Hepatocyte (in vitro differentiated cells): ENCODE results near the gene UMAD1. TPM values are rescaled to one million over a fixed set of nuclear protein-coding genes. Genes with fewer than 3 reads are reported as not detected.

Experiments used
- DNase-seq: peaks from one replicate; pipeline ENCODE4 v3.0.0-alpha.2; 2016; ENCODE audit warnings: low spot score
- H2AFZ ChIP-seq: fragments of 200-600 bp; sonication (generic); 2 replicates; pipeline ENCODE4 v1.6.0; 2016; ENCODE audit warnings: antibody characterized with exemption, mild to moderate bottlenecking
- H3K27ac ChIP-seq: fragments of 200-600 bp; sonication (generic); 2 replicates; pipeline ENCODE4 v1.5.1; 2016; ENCODE audit warnings: mild to moderate bottlenecking
- H3K27me3 ChIP-seq: fragments of 200-600 bp; sonication (generic); 2 replicates; pipeline ENCODE4 v1.6.1; 2016
- H3K36me3 ChIP-seq: fragments of 200-600 bp; sonication (generic); replicated peaks from 2 replicates; pipeline ENCODE4 v1.5.1; 2016; ENCODE audit warnings: low read depth; ENCODE audit not compliant: insufficient read depth
- H3K4me1 ChIP-seq: fragments of 200-600 bp; sonication (generic); 2 replicates; pipeline ENCODE4 v1.5.1; 2016; ENCODE audit warnings: mild to moderate bottlenecking, moderate library complexity; ENCODE audit not compliant: insufficient read depth
- H3K4me2 ChIP-seq: fragments of 200-600 bp; sonication (generic); 2 replicates; pipeline ENCODE4 v1.6.0; 2016
- H3K4me3 ChIP-seq: fragments of 200-600 bp; sonication (generic); 2 replicates; pipeline ENCODE4 v1.5.1; 2016; ENCODE audit warnings: mild to moderate bottlenecking
- H3K79me2 ChIP-seq: fragments of 200-600 bp; sonication (generic); 2 replicates; pipeline ENCODE4 v1.6.0; 2017; ENCODE audit warnings: mild to moderate bottlenecking
- H3K9me2 ChIP-seq: fragments of 200-600 bp; sonication (generic); replicated peaks from 2 replicates; pipeline ENCODE4 v1.6.0; 2017; ENCODE audit warnings: mild to moderate bottlenecking; ENCODE audit not compliant: insufficient read depth
- H3K9me3 ChIP-seq: fragments of 200-600 bp; sonication (generic); 2 replicates; pipeline ENCODE4 v1.5.1; 2016; ENCODE audit warnings: low read depth, mild to moderate bottlenecking
- H4K20me1 ChIP-seq: fragments of 200-600 bp; sonication (generic); 2 replicates; pipeline ENCODE4 v1.6.0; 2016; ENCODE audit warnings: mild to moderate bottlenecking; ENCODE audit not compliant: insufficient read depth, poor library complexity, severe bottlenecking
- EZH2 ChIP-seq: fragments of 200-600 bp; sonication (generic); IDR thresholded peaks from 2 replicates; pipeline ENCODE4 v1.6.1; 2016; ENCODE audit warnings: antibody characterized with exemption, mild to moderate bottlenecking, borderline replicate concordance
- EZH2phosphoT487 ChIP-seq: fragments of 200-600 bp; sonication (generic); IDR thresholded peaks from one replicate; pipeline ENCODE4 v1.6.1; 2018; ENCODE audit warnings: antibody characterized with exemption, mild to moderate bottlenecking, low read depth, moderate library complexity; ENCODE audit not compliant: unreplicated experiment, severe bottlenecking
- WGBS: methylation state at CpG from one replicate; pipeline ENCODE4 v1.1.6; 2016; ENCODE audit warnings: low lambda C conversion rate; ENCODE audit errors: missing lambda C conversion rate; 5-methylcytosine and 5-hydroxymethylcytosine counted together
- polyA plus RNA-seq: library from polyadenylated mRNA; unstranded; fragments of >200 nt; fragmentation: Nextera tagmentation; extraction: Ambion mirVana; gene quantifications from 2 replicates; pipeline ENCODE4 v1.2.1, GENCODE V29; 2016
- total RNA-seq: library from RNA; depleted of rRNA; stranded (reverse); fragments of >200 nt; gene quantifications from 2 replicates; pipeline ENCODE4 v1.2.3, GENCODE V29; 2014
- TF ChIP-seq, protein P1 (sequence below): fragments of 200-600 bp; sonication (generic); IDR thresholded peaks from 2 replicates; pipeline ENCODE4 v1.5.1; 2016; ENCODE audit warnings: antibody characterized with exemption, mild to moderate bottlenecking; ENCODE audit not compliant: poor library complexity

Gene UMAD1
- total and polyA plus RNA-seq, 2 experiments from 2014 or later = 15.7 to 29.0 TPM

DNA sequence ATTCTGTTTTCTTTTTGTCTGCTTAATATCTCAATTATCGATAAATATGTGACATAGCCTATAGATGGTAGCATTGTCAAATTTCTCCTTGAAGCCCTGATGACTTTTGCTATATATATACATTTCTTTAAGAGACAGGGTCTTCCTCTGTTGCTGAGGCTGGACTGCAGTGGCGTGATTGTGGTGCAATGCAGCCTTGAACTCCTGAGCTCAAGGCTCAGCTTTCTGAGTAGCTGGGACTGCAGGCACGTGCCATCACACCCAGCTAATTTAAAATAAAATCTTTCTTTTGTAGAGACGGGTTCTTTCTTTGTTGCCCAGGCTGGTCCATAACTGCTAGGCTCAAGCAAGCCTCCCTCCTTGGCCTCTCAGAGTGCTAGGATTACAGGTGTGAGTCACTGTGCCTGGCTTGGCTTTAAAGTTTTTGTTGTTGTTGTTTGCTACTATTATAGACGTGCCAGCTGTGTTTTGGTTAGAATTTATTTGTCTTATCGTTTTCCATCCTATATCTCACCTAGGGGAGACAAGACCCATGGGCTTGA lies 7.0 kb downstream of the UMAD1 start:
- H4K20me1 ChIP-seq = no peaks in the 10 kb centered on the region
- 76% methylated on average over 6 of the region's 6 CpGs for WGBS
- no peak overlapping the region for H2AFZ ChIP-seq
- no peaks in the 10 kb centered on the region for H3K9me3 ChIP-seq
- no peak overlapping the region for H3K4me3 ChIP-seq
- no peak overlapping the region for H3K27ac ChIP-seq
- TF ChIP-seq EZH2phosphoT487 = no peak
- no peak for TF ChIP-seq EZH2
- TF ChIP-seq, protein P1, sequence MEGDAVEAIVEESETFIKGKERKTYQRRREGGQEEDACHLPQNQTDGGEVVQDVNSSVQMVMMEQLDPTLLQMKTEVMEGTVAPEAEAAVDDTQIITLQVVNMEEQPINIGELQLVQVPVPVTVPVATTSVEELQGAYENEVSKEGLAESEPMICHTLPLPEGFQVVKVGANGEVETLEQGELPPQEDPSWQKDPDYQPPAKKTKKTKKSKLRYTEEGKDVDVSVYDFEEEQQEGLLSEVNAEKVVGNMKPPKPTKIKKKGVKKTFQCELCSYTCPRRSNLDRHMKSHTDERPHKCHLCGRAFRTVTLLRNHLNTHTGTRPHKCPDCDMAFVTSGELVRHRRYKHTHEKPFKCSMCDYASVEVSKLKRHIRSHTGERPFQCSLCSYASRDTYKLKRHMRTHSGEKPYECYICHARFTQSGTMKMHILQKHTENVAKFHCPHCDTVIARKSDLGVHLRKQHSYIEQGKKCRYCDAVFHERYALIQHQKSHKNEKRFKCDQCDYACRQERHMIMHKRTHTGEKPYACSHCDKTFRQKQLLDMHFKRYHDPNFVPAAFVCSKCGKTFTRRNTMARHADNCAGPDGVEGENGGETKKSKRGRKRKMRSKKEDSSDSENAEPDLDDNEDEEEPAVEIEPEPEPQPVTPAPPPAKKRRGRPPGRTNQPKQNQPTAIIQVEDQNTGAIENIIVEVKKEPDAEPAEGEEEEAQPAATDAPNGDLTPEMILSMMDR = no peak
- no peak for DNase-seq
- H3K27me3 ChIP-seq = no peaks in the 10 kb centered on the region
- H3K4me1 ChIP-seq = no peaks in the 10 kb centered on the region
- H3K36me3 ChIP-seq = no peaks in the 10 kb centered on the region
- H3K9me2 ChIP-seq = no peaks in the 10 kb centered on the region
- no peak overlapping the region for H3K4me2 ChIP-seq
- peaks cover 80% of the 10 kb centered on the region for H3K79me2 ChIP-seq

DNA sequence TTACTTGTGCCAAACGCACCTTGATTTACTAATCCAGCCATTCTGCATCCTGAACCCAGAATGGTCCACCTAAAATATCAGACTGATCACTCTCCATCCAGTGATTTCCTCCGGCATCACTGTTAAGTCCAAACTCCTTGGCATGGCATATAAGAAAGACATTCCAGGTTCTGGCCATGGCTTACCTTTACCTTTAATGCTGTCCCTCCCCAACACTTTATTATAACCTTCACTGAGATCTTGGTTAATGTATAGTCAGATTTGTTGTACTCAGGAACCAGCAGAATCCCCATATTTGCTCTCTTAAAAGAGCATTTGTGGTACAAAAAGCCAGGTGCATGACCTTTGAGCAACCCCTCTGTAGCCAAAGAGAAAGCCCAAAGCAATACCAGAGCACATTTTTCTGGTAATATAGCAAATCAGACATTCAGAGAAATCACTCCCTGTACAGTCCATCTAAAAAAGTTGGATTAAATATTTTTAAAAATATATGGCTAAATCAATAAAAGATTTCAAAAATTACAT lies 10.2 kb downstream of the UMAD1 start:
- DNase-seq = no peak
- H3K27me3 ChIP-seq = no peaks in the 10 kb centered on the region
- no peak overlapping the region for H3K4me2 ChIP-seq
- H2AFZ ChIP-seq = no peak overlapping the region
- no peaks in the 10 kb centered on the region for H3K9me3 ChIP-seq
- no peak for TF ChIP-seq EZH2phosphoT487
- TF ChIP-seq, protein P1 = no peak
- TF ChIP-seq EZH2 = no peak
- peaks cover 79% of the 10 kb centered on the region for H3K79me2 ChIP-seq
- H3K4me3 ChIP-seq = no peak overlapping the region
- H3K4me1 ChIP-seq = no peaks in the 10 kb centered on the region
- no peaks in the 10 kb centered on the region for H3K9me2 ChIP-seq
- H3K36me3 ChIP-seq = no peaks in the 10 kb centered on the region
- 84% methylated on average over 2 of the region's 2 CpGs for WGBS
- H3K27ac ChIP-seq = no peak overlapping the region
- H4K20me1 ChIP-seq = no peaks in the 10 kb centered on the region

DNA sequence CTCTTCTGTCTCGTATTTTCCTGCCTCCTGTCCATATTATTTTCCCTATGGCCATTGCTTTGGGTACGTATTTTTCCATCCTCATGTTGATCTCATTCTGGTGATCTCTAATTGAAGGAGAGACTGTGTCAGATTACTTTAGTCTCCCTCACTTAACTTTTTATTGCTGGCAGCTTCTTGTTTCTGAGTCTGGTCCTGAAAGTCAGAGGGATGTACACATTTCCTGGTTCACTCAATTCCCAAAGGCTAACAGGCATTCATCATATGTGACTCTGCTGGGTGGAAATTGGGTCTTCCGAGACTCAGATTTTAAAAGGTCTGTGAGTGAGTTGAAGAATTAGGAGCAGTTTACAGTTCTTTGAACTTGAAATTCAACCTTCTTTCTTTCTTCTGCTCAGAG lies 10.9 kb downstream of the UMAD1 start:
- H3K4me1 ChIP-seq = no peaks in the 10 kb centered on the region
- H4K20me1 ChIP-seq = no peaks in the 10 kb centered on the region
- H2AFZ ChIP-seq = no peak overlapping the region
- no peak overlapping the region for H3K4me3 ChIP-seq
- peaks cover 79% of the 10 kb centered on the region for H3K79me2 ChIP-seq
- no peaks in the 10 kb centered on the region for H3K9me2 ChIP-seq
- DNase-seq = no peak
- no peak for TF ChIP-seq EZH2phosphoT487
- TF ChIP-seq, protein P1 = no peak
- TF ChIP-seq EZH2 = no peak
- H3K36me3 ChIP-seq = no peaks in the 10 kb centered on the region
- H3K9me3 ChIP-seq = no peaks in the 10 kb centered on the region
- H3K4me2 ChIP-seq = no peak overlapping the region
- WGBS = 59% methylated on average over 3 of the region's 3 CpGs
- no peaks in the 10 kb centered on the region for H3K27me3 ChIP-seq
- H3K27ac ChIP-seq = no peak overlapping the region
